AG04449 (cell line): ENCODE data around the gene FHOD3.

ENCODE experiments used
- CTCF ChIA-PET: fragments of 350-600 bp; formaldehyde crosslinking; extraction: SDS; loops from one replicate; lab custom pipeline; 2021; ENCODE audit warnings: antibody characterized with exemption; lab: Yijun Ruan, JAX
- POLR2A ChIA-PET: fragments of 400-600, 350-600 bp; formaldehyde crosslinking; extraction: SDS; loops from one replicate; lab custom pipeline; 2020; ENCODE audit warnings: antibody characterized with exemption, inconsistent platforms; lab: Yijun Ruan, JAX
- DNase-seq: peaks from one replicate; pipeline ENCODE4 v3.0.0-alpha.2; 2010; ENCODE audit warnings: low read depth, low spot score
- H3K4me3 ChIP-seq: 2 replicates; pipeline ENCODE4 v1.5.1; 2011; ENCODE audit warnings: low read depth, mild to moderate bottlenecking, control low read depth, low read length
- CTCF ChIP-seq: IDR thresholded peaks from one replicate; pipeline ENCODE4 v1.5.1; 2011; ENCODE audit warnings: mild to moderate bottlenecking, moderate library complexity, low read length, control low read depth, inconsistent platforms; ENCODE audit not compliant: insufficient read depth; ENCODE audit errors: missing control alignments

The FHOD3 gene

DNA sequence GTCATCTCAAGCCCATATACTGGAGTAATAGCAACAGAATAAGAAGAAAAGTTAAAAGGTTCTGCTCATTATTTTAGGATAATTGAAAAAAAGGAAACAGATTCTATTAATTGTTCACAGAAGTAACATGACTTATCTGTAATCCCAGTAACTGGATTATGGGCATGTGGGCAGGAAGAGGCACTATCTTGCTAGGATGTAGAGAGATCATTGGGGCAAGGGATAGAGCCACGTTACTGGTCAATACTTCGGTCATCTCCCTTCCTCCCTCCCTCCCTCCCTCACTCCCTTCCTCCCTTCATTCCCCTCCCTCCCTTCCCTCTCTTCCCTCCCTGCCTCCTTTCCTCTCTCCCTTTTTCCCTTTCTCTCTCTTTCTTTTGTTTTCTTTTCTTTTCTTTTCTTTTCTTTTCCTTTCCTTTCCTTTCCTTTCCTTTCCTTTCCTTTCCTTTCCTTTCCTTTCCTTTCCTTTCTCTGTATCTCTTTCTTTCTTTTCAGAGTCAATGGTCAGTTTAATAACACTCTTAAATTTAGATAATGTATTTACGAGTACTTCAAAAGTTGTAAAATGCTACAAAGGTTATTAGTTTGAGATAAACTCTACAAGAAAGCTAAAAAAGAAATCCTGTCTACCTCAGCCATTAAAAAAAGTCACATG, 82.8 kb downstream of the FHOD3 start:
- TF ChIP-seq CTCF, result no peak
- ChIA-PET POLR2A (no interaction called here), CTCF (interaction anchor here (1.5 kb wide), 1 partner anchor 32 kb away, joined by 6 read pairs; no protein-coding TSS in a partner anchor)
- H3K4me3 ChIP-seq, result no peak overlapping the region
- no peak for DNase-seq

DNA sequence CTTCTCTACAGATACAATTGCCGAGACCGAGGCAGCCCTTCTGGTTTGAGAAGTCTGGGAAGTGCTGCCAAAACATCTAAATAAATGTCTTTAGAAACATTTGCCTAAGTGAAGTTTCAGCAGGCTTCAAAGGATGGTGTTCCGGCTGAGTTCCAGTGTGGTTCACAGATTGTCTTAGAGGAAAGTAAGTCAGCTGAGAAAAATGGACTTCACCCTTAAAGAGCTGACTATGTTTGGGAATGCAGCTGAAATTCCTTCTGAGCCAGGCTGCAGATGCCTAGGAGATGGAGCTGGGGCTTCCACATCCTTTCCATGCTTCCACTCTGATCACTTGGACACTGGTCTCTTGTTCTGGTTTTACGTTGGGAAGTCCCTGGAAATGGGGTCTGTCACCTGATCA, 83.6 kb downstream of the FHOD3 start:
- no peak for TF ChIP-seq CTCF
- CTCF ChIA-PET, result interaction anchor here (0.8 to 1.5 kb wide), 2 partner anchors 31 to 286 kb away, joined by 3 to 6 read pairs; no protein-coding TSS in a partner anchor
- POLR2A ChIA-PET, result no interaction called here
- H3K4me3 ChIP-seq, result no peak overlapping the region
- DNase-seq, result no peak

DNA sequence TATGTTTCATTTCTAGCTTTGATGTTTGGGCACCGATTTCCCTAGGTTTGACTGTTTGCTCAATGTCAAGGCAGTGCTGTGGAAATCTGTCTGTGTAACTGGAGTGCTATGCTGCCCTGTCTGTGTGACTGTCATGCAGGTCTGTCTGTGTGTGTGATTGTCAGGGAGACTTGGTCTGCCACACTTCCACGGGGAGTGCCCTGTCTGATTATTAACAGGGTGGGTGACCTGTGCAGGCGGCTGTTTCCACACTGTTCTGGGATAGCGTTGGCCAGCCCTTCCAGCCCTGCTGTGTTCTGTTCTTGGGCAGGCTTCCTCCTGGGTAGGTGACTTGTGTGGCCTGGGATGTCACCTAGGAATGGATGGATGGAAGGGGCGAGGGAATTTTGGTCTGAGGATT, 85.3 kb downstream of the FHOD3 start:
- TF ChIP-seq CTCF, result no peak
- ChIA-PET CTCF (no interaction called here), POLR2A (no interaction called here)
- DNase-seq, result no peak
- no peak overlapping the region for H3K4me3 ChIP-seq

GRCh38 chr18:36386150-36386920, 88.8 kb downstream of the FHOD3 start:
- no peak for DNase-seq
- ChIA-PET POLR2A (no interaction called here), CTCF (interaction anchor here (0.9 to 2.1 kb wide), 4 partner anchors 8 to 371 kb away, joined by 4 to 8 read pairs (median 6); no protein-coding TSS in a partner anchor)
- no peak overlapping the region for H3K4me3 ChIP-seq
- TF ChIP-seq CTCF, result no peak

DNA sequence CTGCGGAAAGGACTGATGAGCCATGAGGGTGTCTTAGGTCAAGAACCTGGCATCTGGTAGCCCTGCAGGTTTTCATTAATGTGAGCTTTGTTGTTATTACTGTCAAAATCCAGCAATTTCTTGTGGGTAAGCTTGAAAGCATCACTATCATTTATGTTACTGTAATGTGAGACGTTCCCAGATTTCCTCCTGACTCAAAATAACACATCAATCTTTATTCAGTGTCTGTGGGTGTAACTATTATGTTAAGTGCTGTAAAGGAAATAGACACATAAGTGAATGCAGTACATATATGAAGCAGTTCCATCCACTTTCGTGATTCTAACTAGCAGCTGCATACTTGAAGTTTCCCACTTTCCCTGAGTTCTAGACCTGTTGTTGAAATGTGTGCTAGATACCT, 89.8 kb downstream of the FHOD3 start:
- no peak for TF ChIP-seq CTCF
- no peak overlapping the region for H3K4me3 ChIP-seq
- no peak for DNase-seq
- CTCF ChIA-PET, result interaction anchor here (2.1 kb wide), 2 partner anchors 9 to 33 kb away, joined by 7 to 8 read pairs; no protein-coding TSS in a partner anchor
- POLR2A ChIA-PET, result no interaction called here

DNA sequence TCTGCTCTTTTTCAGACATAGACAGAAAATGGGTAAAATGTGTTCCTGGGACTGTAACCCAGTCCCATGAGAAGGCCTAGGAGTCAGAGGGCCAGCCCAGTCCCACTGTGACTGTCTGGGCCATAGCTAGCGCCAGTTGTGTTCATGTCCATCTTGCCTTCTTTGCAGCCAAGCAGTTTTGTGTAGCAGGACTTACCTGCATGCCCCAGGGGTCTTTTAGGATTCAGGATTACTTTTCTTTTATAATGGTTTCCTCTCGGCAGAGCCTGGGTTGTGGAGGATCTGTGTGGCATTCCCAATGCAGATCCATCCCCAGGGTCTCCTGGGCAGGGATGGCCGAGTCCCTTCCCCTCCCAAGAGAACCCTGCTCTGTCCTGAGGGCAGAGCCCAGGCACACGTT, 90.8 kb downstream of the FHOD3 start:
- CTCF ChIA-PET, result interaction anchor here (2.1 kb wide), 1 partner anchor 10 kb away, joined by 8 read pairs; no protein-coding TSS in a partner anchor
- TF ChIP-seq CTCF, result no peak
- POLR2A ChIA-PET, result no interaction called here
- DNase-seq, result no peak
- H3K4me3 ChIP-seq, result no peak overlapping the region
